Kidney (tissue), 14 donors: Measurements from ENCODE around the gene POMP. TPM values are rescaled to one million over a fixed set of nuclear protein-coding genes. Genes with fewer than 3 reads are reported as not detected.

Source experiments
- DNase-seq, 5 donors: peaks; one replicate each; pipeline ENCODE4 v3.0.0-alpha.2; 2013 to 2020
- FAIRE-seq: peaks from 2 replicates; lab custom pipeline; 2012; peaks lifted over from hg19 to GRCh38; lab: Jason Lieb, UNC
- H3K27ac ChIP-seq, 2 donors: one replicate each; pipeline ENCODE4 v1.7.0; 2013; ENCODE audit warnings: low read depth in 2 of 2, low read length in 2 of 2, inconsistent platforms in 1 of 2
- H3K27me3 ChIP-seq: one replicate; pipeline ENCODE4 v1.7.1; 2013; ENCODE audit warnings: low read length, inconsistent platforms; ENCODE audit not compliant: control insufficient read depth, insufficient read depth
- H3K36me3 ChIP-seq, 3 donors: one replicate each; pipeline versions ENCODE4 v1.7.0 to v1.7.1; 2013; ENCODE audit warnings: low read length in 3 of 3, control low read depth in 1 of 3, inconsistent platforms in 1 of 3; ENCODE audit not compliant: insufficient read depth in 3 of 3, control insufficient read depth in 2 of 3
- H3K4me1 ChIP-seq, 3 donors: one replicate each; pipeline versions ENCODE4 v1.7.0 to v1.7.1; 2013; ENCODE audit warnings: low read length in 3 of 3, inconsistent platforms in 1 of 3, low read depth in 1 of 3; ENCODE audit not compliant: control insufficient read depth in 2 of 3, insufficient read depth in 2 of 3
- H3K4me3 ChIP-seq, 3 donors: one replicate each; pipeline versions ENCODE4 v1.7.0 to v1.8.1; 2013; ENCODE audit warnings: low read length in 3 of 3, control low read depth in 1 of 3, inconsistent platforms in 1 of 3
- H3K9ac ChIP-seq, 3 donors: one replicate each; pipeline versions ENCODE4 v1.7.0 to v1.7.1; 2013; ENCODE audit warnings: low read length in 3 of 3, control low read depth in 1 of 3, inconsistent platforms in 1 of 3
- H3K9me3 ChIP-seq, 3 donors: one replicate each; pipeline versions ENCODE4 v1.7.0 to v1.7.1; 2013; ENCODE audit warnings: low read length in 3 of 3, control low read depth in 1 of 3, inconsistent platforms in 1 of 3; ENCODE audit not compliant: control insufficient read depth in 2 of 3, insufficient read depth in 1 of 3
- intact Hi-C: fragments of 100-400 bp; cut with DNase I; formaldehyde crosslinking; loops from one replicate; pipeline ENCODE4 v1.11.1; 2022
- polyA plus RNA-seq: library from polyadenylated mRNA; stranded (reverse); fragments of 350-450 nt; fragmentation: Illumina TruSeq; extraction: RNeasy Lipid Tissue Mini Kit (QIAGEN cat#74804); gene quantifications from one replicate; pipeline ENCODE4 v1.2.3, GENCODE V29; 2014; ENCODE audit warnings: low read depth, low replicate concordance; ENCODE audit not compliant: insufficient read depth
- total RNA-seq: library from RNA; stranded (reverse); fragmentation: NEBNext Ultra II Directional; extraction: Animal tissue kit (Norgen Biotek cat#: 25700); gene quantifications from one replicate; pipeline ENCODE4 v1.2.1, GENCODE V29; 2021
- TF ChIP-seq, protein P1 (sequence below): IDR thresholded peaks from 3 replicates; pipeline ENCODE4 v1.5.1; 2012; ENCODE audit warnings: mild to moderate bottlenecking, moderate library complexity, borderline replicate concordance; ENCODE audit not compliant: insufficient read depth; ENCODE audit errors: extremely low read depth
- donor health status: control.
- donor health status: control.
- donor health status: control.
- donor health status: control.
- donor health status: control.
- donor health status: DM: yes; HTN: yes; CAD: no.
- donor health status: Normal renal cell carcinoma (clear cell type).

The POMP gene
- total and polyA plus RNA-seq, 2 donors from 2014 or later = 59.0 to 115 TPM

DNA sequence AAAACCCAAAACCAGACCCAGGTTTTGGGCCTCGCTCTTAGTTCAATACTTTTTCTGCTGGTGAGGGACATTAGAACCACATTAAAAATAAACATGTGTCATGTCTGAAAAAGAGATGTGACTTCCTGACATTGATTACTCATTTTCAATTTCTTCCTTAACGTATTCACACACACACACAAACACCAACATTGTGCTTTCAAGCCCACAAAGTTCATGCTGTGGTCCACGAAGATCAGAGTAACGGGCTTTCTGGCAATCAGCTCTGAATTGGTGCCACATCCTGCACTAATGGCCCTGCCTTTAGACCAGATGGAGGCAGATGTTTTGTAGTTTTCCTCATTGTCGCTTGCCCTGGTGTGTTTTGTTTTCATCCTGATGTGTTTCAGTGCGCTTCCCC lies 47.9 kb upstream of the POMP start:
- intact Hi-C loops = no loop called here

DNA sequence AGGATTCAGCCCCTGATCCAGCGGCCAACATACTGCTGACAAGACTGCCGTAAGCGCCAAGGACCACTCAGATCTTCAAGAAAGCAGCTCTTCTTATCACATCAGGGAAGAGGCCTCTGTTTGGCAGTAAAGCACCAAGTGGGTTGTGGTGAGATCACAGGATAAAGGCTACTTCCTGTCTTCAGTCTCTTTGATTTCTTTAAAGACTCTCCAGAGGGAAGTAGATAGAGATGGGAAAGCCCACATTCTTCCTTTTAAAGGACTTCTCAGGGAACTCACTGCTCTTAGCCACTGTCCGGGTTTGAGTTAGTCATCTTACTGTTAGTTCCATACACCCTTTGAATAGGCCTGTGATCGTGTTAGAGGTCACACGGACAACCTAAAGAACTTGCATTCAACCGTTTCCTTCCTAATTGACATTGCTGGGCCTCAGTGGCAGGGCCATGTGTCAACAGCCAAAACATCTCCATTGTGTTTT lies 47.2 kb upstream of the POMP start:
- Histone ChIP-seq H3K4me3 (no peak overlapping the region), H3K9me3 (no peaks in the 10 kb centered on the region), H3K27me3 (no peaks in the 10 kb centered on the region), H3K36me3 (no peaks in the 10 kb centered on the region), H3K27ac (no peak overlapping the region), H3K9ac (no peak overlapping the region), H3K4me1 (no peaks in the 10 kb centered on the region)
- DNase-seq (no peak), FAIRE-seq (no peak)
- intact Hi-C loops = no loop called here
- TF ChIP-seq, protein P1, sequence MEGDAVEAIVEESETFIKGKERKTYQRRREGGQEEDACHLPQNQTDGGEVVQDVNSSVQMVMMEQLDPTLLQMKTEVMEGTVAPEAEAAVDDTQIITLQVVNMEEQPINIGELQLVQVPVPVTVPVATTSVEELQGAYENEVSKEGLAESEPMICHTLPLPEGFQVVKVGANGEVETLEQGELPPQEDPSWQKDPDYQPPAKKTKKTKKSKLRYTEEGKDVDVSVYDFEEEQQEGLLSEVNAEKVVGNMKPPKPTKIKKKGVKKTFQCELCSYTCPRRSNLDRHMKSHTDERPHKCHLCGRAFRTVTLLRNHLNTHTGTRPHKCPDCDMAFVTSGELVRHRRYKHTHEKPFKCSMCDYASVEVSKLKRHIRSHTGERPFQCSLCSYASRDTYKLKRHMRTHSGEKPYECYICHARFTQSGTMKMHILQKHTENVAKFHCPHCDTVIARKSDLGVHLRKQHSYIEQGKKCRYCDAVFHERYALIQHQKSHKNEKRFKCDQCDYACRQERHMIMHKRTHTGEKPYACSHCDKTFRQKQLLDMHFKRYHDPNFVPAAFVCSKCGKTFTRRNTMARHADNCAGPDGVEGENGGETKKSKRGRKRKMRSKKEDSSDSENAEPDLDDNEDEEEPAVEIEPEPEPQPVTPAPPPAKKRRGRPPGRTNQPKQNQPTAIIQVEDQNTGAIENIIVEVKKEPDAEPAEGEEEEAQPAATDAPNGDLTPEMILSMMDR = no peak

More for the DNA sequence above, 47.9 kb upstream of the POMP start:
- DNase-seq (no peak), FAIRE-seq (no peak)
- Histone ChIP-seq H3K27ac (no peak overlapping the region), H3K4me1 (no peaks in the 10 kb centered on the region), H3K9ac (no peak overlapping the region), H3K4me3 (no peak overlapping the region), H3K36me3 (no peaks in the 10 kb centered on the region), H3K27me3 (no peaks in the 10 kb centered on the region), H3K9me3 (no peaks in the 10 kb centered on the region)
- TF ChIP-seq, protein P1 = no peak

DNA sequence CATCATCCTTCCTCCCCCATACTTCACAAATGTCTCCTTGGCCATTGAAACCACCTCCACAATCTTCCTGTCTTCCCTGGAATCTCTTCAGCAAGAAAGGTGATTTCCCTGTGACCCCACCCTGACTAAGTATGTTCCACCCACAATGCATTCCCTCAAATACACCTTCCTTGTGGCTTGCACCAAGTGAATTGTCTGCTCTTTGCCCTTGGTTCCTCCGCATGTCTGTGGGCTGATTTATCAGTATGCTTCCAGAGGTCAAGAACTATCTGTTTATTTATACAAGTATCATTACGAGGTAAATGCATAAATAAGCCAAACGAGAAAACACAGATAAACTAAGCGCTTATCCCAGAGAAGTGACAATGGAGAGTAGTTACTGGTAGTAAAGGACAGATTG lies 45.4 kb upstream of the POMP start:
- TF ChIP-seq, protein P1 = no peak
- no peak for DNase-seq

DNA sequence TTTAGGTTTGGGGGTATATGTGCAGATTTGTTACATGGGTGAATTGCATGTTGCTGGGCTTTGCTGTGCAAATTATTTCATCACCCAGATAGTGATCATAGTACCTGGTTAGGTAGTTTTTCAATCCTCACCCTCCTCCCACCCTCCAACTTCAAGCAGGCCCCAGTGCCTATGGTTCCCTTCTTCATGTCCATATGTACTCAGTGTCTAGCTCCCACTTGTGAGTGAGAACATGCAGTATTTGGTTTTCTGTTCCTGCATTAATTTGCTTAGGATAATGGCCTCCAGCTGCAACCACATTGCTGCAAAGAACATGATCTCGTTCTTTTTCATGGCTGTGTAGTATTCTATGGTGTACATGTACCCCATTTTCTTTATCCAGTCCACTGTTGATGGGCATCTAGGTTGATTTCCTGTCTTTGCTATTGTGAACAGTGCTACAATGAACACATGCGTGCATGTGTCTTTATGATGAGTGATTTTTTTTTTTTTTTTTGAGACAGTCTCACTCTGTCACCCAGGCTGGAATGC lies 42.9 kb upstream of the POMP start:
- H3K4me3 ChIP-seq = no peak overlapping the region

More for the DNA sequence above, 45.4 kb upstream of the POMP start:
- no peaks in the 10 kb centered on the region for H3K36me3 ChIP-seq
- H3K4me1 ChIP-seq = no peaks in the 10 kb centered on the region
- no peak overlapping the region for H3K9ac ChIP-seq
- H3K27ac ChIP-seq = no peak overlapping the region
- intact Hi-C loops = no loop called here
- H3K27me3 ChIP-seq = no peaks in the 10 kb centered on the region
- no peak overlapping the region for H3K4me3 ChIP-seq
- no peak for FAIRE-seq
- H3K9me3 ChIP-seq = no peaks in the 10 kb centered on the region

More for the DNA sequence above, 42.9 kb upstream of the POMP start:
- intact Hi-C loops = no loop called here
- TF ChIP-seq, protein P1 = no peak
- FAIRE-seq (no peak), DNase-seq (no peak)
- Histone ChIP-seq H3K9ac (no peak overlapping the region), H3K27ac (no peak overlapping the region), H3K27me3 (no peaks in the 10 kb centered on the region), H3K4me1 (no peaks in the 10 kb centered on the region), H3K9me3 (no peaks in the 10 kb centered on the region), H3K36me3 (no peaks in the 10 kb centered on the region)
